ELF-1 (cell line): ENCODE measurements around the gene PPP1R14B.
A peak's percentile ranks its signal among the peaks of the same experiment; 100 is the strongest.

Source experiments
- DNase-seq: peaks from one replicate; pipeline ENCODE4 v3.0.0-alpha.2; 2016; ENCODE audit warnings: low read depth, low spot score

PPP1R14B gene

GRCh38 chr11:64245797-64246620 is 734 bp downstream of the PPP1R14B start:
- DNase-seq: peak; percentile 87

DNA sequence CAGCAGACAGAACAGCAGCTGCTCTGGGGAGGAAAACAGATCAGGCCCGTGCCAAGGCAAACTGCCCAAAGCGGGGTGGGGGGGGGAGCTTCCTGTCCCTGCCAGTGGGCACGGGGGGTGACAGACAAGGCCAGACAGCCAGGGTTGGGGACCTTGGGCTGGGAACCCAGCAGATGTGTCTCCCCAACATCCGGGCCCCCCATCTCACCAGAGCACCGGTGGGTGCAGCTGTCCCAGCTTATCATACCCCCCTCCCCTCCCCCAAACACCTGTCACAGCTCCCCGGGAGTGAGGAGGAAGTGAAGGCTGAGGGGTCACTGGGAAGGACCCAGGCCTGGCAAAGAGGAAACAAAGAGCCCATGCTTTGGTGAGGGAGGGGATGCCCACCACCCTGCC is 1.3 kb downstream of the PPP1R14B start:
- DNase-seq: no peak

- DNase-seq: no peak
Measured at GRCh38 chr11:64244966-64245365, 1.8 kb downstream of the PPP1R14B start.

DNA sequence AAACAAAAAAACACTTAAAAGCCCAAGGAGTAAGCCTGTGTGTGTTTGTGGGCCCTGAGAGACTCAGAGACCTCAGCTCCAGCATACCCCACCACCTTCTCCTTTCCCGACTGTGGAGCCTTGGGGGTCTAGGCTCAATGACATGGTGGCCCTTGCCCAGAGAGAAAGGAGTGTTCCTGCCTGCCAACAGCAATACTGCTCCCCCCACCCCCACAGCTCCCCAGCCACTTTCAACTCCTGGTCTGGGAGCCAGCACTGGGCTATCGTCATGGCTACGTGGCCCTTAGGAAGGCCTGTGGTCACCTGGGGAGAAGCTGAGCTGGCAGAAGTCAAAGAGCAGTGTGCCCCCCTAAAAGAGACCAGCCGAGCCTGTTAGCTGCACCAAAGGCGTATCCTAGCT is 2.6 kb downstream of the PPP1R14B start:
- no peak for DNase-seq

- no peak for DNase-seq
Measured at GRCh38 chr11:64243236-64243854, 3.4 kb downstream of the PPP1R14B start.

DNA sequence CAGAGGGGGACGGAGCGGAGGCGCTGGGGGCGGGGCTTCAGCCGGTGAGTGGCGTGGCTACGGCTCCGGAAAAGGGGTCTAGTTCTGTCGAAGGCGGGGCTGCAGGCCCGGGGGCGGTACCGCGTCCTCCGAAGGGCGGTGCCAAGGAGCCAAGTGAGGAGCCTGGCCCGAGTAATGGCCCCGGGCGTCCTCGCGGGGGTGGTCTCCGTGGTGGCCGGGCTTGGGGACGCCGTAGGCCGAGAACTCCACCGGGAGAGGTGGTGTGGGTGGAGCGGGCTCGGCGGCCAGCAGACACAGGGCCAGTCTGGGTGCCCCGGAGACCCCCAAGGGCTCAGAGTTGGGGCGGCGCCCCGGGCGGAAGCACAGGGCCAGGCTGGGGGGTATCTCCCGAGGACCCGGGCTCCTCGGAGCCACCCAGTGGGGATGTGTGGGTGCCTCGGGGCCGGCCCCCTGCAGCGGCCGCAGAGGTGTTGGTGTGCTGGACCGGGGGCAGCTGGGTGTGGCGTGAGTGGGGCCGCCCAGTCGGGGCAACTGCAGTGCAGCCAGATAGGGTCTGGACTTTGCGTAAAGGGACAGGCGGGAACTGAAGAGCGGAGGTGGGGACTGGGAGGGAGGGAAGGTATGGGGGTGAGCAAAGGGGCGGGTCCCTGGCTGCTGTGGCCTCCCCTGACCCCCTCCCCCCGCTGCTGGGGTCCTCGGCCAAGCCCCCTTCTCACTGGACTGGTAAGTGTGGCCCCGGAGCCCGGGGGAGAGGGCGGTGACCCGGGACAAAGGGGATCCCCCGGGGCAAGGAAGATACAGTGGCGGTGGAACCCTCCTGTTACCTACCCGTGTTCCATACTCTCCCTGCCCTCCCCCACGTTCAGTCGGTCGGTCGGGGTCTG is 5.0 kb downstream of the PPP1R14B start:
- peak; percentile 99 for DNase-seq

- DNase-seq: no peak
Measured at GRCh38 chr11:64241241-64241490, 5.6 kb downstream of the PPP1R14B start.

DNA sequence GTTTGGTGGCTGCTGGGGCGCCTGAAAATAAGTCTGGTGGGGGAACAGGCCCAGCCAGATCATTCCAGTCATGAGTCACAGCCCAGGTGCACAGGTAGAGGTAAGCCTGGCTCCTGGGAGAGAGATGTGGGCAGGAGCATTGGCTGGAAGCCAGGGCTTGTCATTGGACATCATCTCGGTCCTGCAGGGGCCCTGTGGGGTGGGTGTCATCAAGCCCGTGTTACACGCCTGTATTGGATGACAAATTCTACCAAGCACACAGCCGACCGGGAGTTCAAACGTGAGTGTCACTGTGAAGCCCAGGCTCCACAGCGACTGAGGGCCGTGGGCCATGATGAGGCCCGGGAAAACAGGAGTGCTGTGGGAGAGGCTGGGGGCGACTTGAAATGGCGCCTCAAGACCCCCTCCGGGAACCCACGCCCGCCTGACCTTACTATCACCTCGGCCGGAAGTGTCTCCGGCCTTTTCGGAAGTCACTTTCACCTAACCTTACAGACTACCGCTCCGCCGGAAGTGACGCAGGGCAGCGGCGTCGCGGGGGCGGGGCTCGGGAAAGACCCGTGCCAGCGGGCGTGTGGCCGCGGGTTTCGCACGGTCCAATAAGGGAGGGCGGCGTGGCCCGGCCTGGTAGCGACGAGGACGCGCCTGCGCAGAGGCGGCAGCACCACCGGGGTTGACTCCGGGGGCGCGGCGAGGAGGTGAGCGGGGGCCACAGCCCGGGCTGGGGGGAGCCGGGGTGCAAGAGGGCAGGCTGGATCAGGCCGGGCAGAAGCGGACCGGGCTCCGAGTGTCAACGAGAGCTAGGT is 6.1 kb downstream of the PPP1R14B start, which contains the start of gene FKBP2:
FKBP2 (plus strand) TSS at position 661 of the 806 bp plus-strand sequence. CDS start 1,293 bp downstream, outside the sequence.
- peak; percentile 98 for DNase-seq

- DNase-seq: no peak
Measured at GRCh38 chr11:64239662-64240434, 6.9 kb downstream of the PPP1R14B start.

- DNase-seq: no peak
Measured at GRCh38 chr11:64238999-64239398, 7.7 kb downstream of the PPP1R14B start.

DNA sequence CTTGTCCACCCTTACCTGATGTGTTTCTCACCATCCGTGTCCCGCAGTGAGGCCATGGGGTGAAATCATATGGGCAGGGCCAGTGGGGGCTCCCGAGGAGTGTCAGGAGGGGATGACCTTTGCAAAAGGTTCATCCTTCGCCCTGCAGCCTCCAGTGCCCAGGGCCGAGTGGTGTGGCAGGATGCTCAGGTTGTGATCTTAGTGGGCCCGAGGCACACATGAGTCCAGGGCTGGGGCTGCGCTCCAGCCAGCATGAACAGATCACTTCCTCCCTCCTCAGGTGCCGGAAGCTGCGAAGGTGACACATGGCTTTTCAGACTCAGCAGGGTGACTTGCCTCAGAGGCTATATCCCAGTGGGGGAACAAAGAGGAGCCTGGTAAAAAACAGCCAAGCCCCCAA is 8.7 kb downstream of the PPP1R14B start:
- DNase-seq: no peak

- no peak for DNase-seq
Measured at GRCh38 chr11:64237484-64237951, 9.2 kb downstream of the PPP1R14B start.

- DNase-seq: no peak
Measured at GRCh38 chr11:64235437-64236161, 11.1 kb downstream of the PPP1R14B start.

GRCh38 chr11:64234647-64235379 is 11.9 kb downstream of the PPP1R14B start:
- no peak for DNase-seq

DNA sequence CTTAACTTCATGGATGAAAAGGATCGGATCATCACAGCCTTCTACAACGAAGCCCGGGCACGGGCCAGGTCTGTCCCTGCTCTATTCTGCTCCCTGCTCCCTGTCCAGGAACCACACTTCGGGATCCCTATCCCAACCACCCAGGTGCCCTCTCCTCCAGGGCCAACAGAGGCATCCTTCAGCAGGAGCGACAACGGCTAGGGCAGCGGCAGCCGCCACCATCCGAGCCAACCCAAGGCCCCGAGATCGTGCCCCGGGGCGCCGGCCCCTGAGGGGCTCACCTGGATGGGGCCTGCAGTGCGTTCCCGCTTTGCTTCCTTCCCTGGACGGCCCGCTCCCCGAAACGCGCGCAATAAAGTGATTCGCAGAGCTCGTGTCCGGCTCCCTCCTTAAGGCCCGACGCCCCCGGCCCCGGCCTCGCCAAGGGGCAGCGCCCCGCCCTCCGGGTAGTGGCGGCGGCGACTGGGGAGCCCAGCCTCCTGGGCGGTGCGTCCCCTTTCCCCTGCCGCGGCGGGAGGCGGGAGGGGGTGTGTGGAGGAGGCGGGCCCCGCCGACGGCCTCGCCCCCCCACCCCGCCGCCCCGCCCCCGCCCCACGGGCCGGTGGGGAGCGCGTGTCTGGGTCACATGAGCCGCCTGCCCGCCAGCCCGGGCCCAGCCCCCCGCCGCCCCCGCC is 12.7 kb downstream of the PPP1R14B start, which contains the start of gene VEGFB:
VEGFB (plus strand) TSS at position 672 of the 674 bp plus-strand sequence. CDS start 250 bp downstream, outside the sequence.
- DNase-seq: no peak

GRCh38 chr11:64232967-64233315 is 13.8 kb downstream of the PPP1R14B start:
- no peak for DNase-seq

GRCh38 chr11:64232182-64232966 is 14.4 kb downstream of the PPP1R14B start:
- DNase-seq: no peak

DNA sequence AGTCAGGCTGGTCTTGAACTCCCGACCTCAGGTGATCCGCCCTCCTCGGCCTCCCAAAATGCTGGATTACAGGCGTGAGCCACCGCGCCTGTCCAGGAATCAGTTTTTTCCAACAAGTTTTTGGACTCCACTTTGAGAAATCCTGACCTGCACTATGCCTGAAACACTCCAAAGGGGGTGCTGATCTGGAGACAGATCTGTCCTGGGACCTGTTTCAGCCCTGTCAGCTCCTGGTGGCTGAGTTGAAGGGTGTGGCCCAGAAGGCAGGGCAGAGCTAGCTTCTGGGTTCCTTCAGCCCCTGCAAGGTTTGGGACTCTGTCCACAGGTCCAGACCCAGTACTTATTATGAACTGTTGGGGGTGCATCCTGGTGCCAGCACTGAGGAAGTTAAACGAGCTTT is 15.2 kb downstream of the PPP1R14B start:
- DNase-seq: no peak
